Upper lobe of left lung (tissue), 4 donors: ENCODE data around the gene INAFM1.

Source experiments
- POLR2A ChIP-seq, 4 donors: fragments of 450-650 bp; IDR thresholded peaks; one replicate each; pipeline ENCODE4 v1.5.1; 2016 to 2017; ENCODE audit warnings: antibody characterized with exemption in 4 of 4, mild to moderate bottlenecking in 2 of 4
- POLR2AphosphoS5 ChIP-seq, 2 donors: sonication (generic); formaldehyde crosslinking; IDR thresholded peaks; one replicate each; pipeline ENCODE4 v1.5.1; 2017; ENCODE audit warnings: antibody characterized with exemption in 2 of 2
- TF ChIP-seq, protein P1 (sequence below), 6 experiments: fragments of 450-650 bp in 4 of 6; fragments of 200-600 bp in 2 of 6; sonication (generic) in 2 of 6; IDR thresholded peaks; one replicate each; pipeline ENCODE4 v1.5.1; 2016 to 2019; ENCODE audit warnings: antibody characterized with exemption in 6 of 6

DNA sequence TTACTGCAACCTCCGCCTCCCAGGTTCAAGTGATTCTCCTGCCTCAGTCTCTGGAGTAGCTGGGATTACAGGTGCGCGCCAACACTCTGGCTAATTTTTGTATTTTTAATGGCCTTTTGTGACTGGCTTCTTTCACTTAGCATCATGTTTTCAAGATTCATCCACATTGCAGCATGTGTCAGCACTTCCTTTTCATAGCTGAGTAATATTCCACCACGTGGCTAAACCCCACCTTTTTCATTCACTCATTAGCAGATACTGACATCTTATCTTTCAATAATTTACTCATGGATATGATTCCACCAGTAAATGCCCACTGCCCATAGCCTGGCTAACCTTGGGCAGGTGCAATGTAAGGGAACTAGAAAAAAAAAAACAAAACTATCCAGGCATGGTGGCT, 41.8 kb downstream of the INAFM1 start:
- TF ChIP-seq, protein P1, sequence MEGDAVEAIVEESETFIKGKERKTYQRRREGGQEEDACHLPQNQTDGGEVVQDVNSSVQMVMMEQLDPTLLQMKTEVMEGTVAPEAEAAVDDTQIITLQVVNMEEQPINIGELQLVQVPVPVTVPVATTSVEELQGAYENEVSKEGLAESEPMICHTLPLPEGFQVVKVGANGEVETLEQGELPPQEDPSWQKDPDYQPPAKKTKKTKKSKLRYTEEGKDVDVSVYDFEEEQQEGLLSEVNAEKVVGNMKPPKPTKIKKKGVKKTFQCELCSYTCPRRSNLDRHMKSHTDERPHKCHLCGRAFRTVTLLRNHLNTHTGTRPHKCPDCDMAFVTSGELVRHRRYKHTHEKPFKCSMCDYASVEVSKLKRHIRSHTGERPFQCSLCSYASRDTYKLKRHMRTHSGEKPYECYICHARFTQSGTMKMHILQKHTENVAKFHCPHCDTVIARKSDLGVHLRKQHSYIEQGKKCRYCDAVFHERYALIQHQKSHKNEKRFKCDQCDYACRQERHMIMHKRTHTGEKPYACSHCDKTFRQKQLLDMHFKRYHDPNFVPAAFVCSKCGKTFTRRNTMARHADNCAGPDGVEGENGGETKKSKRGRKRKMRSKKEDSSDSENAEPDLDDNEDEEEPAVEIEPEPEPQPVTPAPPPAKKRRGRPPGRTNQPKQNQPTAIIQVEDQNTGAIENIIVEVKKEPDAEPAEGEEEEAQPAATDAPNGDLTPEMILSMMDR (IDR thresholded peaks at IDR 0.05) = no peak
- TF ChIP-seq POLR2A (IDR thresholded peaks at IDR 0.05) (no peak), POLR2AphosphoS5 (IDR thresholded peaks at IDR 0.05) (no peak)
